Measurements from ENCODE around the gene CTPS2.
"Not testable (repeated sequence)": the region's sequence is repeated elsewhere in the genome, so short reads cannot be mapped to it uniquely, and the experiment has no call there.

The CTPS2 gene

DNA sequence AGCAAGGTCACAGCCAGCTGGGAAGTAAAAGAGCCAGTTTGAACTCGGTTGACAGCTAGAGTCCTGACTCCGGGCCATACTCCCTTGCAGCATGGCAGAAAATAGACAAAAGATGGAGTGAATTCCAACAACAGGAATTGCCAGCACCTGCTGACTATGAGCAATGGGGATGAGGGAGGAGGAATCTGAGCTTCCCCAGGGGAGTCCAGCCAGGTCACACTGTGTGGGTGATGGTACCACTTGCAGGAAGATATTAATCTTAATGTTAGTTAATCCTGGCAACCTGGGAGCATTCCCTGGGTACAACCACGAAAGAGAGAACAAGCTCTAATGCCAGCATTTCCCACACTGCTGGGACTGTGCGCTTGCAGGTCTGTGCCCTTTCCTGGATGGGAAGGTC, 110.6 kb downstream of the CTPS2 start:
- DNase-seq = no peak

- DNase-seq = no peak
Observed at GRCh38 chrX:16594490-16594889, 118.0 kb downstream of the CTPS2 start.

- no peak for DNase-seq
Observed at GRCh38 chrX:16593801-16594200, 118.7 kb downstream of the CTPS2 start.

- no peak for DNase-seq
Observed at GRCh38 chrX:16592194-16592770, 120.2 kb downstream of the CTPS2 start.

DNA sequence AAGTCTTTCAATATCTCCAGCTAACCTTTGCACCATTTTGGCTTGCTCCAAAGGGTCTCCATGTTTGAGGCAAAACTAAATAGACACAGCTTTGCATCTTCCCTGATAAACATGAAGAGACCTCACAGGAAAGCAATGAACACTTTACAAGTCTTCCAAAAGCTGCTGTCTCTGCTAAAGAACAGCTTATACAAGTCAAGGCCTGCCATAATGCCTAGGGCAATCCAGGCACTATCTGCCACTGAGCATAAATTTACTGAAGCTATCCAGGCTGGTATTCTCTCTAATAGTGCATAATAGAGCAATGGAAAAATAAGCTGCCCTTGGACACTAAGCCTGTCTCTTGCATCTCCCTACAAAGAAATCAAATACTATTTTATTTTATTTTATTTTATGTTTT, 122.6 kb downstream of the CTPS2 start:
- DNase-seq = no peak

- DNase-seq = no peak
Observed at GRCh38 chrX:16589211-16589610, 123.3 kb downstream of the CTPS2 start.

DNA sequence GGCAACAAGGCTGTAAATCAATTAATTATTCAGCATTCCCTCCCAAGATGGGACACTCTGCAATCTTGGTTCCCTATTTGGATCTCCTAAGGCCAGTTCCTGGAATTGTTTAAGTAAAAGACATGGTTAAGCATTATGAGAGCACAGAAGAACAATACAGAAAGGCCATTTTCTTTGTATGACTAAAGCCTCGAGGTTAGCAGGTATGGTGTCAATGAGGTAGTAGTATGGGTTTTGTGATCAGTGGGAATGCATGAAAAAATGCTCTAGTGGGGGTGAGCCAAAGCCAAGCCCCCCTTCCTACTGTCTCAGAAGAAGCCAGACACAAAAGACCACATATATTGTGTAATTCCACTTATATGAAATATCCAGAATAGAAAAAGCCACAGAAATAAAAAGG, 124.2 kb downstream of the CTPS2 start:
- no peak for DNase-seq

DNA sequence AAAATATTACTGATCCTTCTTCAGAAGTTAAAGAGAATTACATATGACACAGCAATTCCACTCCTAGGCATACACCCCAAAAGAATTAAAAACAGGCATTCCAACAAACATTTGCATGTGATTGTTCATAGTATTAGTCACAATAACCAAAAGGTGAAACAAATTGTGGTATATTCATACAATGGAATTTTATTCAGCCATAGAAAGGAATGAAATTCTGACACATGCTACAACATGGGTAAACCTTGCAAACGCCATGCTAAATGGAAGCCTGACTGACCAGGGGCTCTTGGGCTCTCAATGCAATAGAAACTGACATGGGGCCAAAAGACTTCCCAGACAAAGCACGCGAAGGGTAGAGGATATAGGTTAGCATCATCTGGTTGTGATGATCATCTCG, 124.6 kb downstream of the CTPS2 start:
- DNase-seq = no peak

- DNase-seq = no peak
Observed at GRCh38 chrX:16586377-16587112, 125.9 kb downstream of the CTPS2 start.

DNA sequence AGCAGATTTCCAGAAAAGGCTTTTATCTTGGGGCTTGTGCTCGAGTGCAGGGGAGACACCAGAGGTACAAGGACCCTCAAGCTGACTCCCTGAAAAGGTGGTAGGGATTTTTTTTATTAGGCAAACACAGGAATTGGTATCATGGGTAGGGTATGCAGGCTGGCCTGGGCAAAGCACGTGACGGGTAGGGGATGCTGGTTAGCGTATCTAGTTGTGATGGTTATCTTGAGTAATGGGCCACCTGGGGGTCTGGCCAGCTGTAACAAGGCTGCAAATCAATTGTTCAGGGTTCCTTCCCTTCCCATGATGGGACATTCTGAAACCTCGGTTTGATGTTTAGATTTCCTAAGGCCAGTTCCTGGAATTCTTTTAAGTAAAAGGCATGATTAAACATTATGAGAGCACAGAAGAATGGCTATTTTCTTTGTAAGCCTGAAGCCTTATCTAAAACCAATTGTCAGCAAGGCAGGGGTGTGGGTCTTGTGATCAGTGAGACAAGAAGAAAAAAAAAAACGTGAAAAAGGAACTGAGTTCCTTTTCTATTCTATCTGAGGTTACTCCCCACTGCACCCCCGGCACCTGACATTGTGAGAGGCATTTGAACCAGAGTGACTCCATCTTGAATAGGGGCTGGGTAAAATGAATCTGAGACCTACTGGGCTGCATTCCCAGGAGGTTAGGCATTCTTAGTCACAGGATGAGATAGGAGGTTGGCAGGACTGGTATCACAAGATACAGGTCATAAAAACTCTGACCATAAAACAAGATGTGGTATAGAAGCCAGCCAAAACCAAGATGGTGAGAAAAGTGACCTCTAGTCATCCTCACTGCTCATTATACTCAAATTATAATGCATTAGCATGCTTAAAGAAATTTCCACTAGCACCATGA, 126.7 kb downstream of the CTPS2 start:
- DNase-seq = no peak

GRCh38 chrX:16580004-16580797, 132.3 kb downstream of the CTPS2 start:
- not testable (repeated sequence) for DNase-seq

DNA sequence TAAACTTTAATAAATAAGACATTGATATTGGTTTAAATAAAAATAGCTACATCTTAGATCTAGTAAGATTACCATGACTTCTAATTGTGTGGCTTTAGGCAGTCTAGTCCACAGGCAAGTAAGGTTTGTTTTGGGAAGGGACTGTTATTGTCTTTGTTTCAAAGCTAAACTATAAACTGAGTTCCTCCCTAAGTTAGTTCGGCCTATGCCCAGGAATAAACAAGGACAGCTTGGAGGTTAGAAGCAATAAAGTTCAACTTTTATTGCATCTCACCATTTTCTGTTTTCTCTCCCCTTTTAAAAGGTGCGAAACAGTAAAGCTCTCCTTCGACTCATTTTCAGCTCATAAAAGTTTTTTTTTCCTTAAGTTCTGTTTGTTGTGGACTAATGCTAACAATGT, 133.0 kb downstream of the CTPS2 start:
- DNase-seq = no peak

DNA sequence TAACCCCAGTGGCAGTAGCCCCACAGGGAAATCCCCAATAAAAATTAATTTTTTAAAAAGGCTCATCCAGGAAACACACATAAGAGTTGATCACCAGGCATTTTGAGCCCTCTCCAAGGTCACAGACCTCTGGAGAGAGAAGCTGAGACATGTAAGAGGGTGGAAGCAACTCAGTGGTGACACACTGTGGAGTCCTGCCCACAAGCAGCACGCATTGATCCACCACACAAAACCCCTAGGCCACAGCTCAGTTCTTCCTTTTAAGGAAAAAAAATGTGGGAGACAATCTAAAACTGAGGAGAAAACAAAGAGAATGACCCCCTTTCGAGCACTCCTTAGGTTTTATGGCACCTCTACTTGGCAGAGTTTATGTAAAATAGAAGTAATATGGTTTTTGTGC, 134.3 kb downstream of the CTPS2 start:
- DNase-seq = no peak

GRCh38 chrX:16577483-16578029, 134.9 kb downstream of the CTPS2 start:
- no peak for DNase-seq

DNA sequence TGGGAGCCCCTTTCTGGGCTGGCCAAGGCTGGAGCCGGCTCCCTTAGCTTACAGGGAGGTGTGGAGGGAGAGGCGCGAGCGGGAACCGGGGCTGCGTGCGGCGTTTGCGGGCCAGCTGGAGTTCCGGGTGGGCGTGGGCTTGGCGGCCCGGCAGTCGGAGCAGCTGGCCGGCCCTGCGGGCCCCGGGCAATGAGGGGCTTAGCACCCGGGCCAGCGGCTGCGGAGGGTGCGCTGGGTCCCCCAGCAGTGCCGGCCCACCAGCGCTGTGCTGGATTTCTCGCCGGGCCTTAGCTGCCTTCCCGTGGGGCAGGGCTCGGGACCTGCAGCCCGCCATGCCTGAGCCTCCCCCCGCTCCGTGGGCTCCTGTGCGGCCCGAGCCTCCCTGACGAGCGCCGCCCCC, 137.1 kb downstream of the CTPS2 start:
- not testable (repeated sequence) for DNase-seq

DNA sequence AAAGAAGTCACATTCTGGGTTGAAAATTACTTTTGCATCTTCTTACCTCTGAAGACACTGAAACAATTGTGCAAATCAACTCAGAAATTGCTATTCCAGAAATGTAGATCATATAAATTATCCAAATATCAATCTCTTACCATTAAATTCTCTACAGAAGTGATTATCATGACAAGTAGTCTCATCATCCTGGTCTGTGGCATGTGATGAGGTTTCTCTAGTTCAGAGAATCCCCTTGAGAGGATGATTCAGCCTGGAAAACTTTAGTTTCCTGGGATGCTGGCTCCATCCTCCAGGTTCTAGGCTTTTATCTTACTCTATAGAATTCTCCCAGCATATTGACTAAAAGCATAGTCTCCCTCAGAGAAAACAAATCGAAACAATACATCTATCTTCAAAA, 138.7 kb downstream of the CTPS2 start:
- no peak for DNase-seq

DNA sequence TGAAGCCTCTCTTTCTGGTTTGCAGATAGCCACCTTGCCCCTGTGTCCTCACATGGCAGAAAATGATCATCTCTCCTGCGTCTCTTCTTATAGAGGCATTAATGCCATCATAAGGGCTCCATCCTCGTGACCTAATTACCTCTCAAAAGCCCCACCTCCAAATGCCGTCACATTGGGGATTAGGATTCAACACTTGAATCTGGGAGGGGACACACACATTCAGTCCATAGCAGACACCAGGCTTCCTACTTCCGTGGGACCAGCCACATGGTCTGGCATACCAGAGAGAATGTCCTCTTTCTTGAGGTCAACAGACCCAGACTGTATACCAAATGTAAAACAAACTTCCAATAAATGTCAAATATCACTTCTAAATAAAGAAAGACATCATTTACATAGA, 144.8 kb downstream of the CTPS2 start:
- no peak for DNase-seq

DNA sequence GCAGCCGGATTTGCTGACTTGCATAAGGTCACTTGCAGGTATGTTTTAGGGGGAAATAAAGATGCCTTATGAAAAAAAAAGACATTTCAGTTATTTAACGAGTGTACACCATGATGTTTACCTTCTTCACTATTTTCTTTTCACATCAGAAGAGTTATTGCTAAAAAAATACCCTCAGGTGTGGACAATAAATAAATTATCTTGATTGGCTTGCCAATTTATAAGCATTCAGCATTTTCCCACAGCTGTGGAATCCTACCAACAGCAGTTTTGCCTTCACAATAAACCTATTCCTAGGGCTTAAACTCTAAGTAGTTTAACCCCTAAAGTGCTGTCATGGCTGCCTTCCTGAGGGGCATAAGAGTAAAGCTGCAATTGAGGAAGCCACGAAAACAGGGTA, 145.9 kb downstream of the CTPS2 start:
- no peak for DNase-seq

DNA sequence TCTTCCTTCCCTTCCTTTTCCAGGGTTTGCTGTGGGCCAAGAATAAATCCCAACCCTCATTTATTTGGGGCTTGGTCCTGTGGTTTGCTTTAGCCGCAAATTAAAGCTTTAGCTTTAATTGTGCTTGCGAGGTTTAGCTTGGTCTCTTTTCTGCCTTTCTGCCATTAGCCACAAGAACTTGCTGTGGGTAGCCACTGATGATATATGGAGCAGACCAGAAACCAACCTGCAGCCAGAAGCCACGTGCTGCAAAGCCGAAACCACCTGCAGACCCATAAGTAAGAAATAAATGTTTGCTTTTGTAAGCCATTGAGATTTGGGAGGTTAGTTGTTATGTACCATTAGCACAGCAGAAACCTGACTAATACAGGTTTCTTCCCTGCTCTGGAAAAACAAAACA, 152.3 kb downstream of the CTPS2 start:
- DNase-seq = no peak

DNA sequence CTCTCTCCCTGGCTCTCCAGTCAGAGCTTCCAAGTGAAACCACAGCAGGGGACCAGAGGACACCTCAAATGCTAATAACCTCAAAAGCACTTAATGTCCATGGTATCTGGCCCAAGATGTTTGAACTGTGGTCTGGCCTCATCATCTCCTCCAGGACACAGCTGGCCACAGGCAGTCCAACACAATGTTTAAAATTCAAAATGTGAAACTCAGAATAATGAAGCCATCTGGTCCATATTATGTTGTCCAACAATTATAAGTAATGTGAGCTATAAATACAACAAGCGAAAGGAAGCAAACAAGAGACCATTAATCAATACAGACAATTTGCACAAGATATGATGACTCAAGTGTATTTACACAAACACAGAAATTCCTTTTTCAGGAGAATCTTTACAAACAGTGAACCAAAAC, 153.3 kb downstream of the CTPS2 start:
- DNase-seq = peak in 1 of 2 experiments; percentile 1

GRCh38 chrX:16558489-16558888, 154.0 kb downstream of the CTPS2 start:
- DNase-seq = no peak

- no peak for DNase-seq
Observed at GRCh38 chrX:16552546-16552945, 159.9 kb downstream of the CTPS2 start.

DNA sequence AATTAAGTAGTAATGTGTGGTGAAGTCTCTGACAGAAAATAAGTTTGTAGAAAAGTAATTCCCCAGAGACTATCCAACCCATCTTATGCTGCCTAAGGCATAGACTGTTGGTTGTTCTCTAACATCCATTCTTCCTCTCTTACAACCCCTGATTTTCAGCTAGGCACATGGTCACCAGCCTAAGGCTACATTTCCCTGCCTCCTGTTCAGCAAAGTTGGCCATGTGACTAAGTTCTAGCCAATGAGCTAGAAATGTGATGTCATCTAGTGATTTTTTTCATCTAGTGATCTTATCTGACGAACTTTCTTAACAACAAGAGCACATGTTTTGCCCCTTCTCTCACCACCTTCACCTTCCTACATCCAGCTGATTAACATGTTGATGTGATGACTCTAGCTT, 164.8 kb downstream of the CTPS2 start:
- DNase-seq = no peak
